Measurements from ENCODE around the gene ETV1. TPM values are rescaled to one million over a fixed set of nuclear protein-coding genes. Genes with fewer than 3 reads are reported as not detected.
A peak's percentile ranks its signal among the peaks of the same experiment; 100 is the strongest.

ETV1 gene
- 1 to 10 TPM in 2 of 4 donors, under 1 TPM in 2; 0.41 to 2.0 (median 0.83) TPM for total RNA-seq

- peak; percentile 22 to 25 for DNase-seq
- peak; percentile 16 to 30 for ATAC-seq
- peaks cover 0 to 12% (median 0%) of the 10 kb centered on the region in 3 donors for H3K27me3 ChIP-seq
- H3K4me3 ChIP-seq: peak within 1 kb of the TSS; percentile 70 to 76 (median 74)
- intact Hi-C loops (cut with DNase I; ENCODE audit: low total_unique reads) (no loop called here), in situ Hi-C loops (cut with MboI; ENCODE audit: low sequenced_read_pairs in 4 of 4) (no loop called here)
- no peaks in the 10 kb centered on the region for H3K9me3 ChIP-seq
- H3K4me1 ChIP-seq: peaks cover 8 to 12% of the 10 kb centered on the region in 2 donors
- H3K36me3 ChIP-seq: no peaks in the 10 kb centered on the region
- TF ChIP-seq POLR2A (IDR thresholded peaks at IDR 0.05): no peak
- TF ChIP-seq CTCF (IDR thresholded peaks at IDR 0.05 in 4 of 5, conservative IDR thresholded peaks at IDR 0.05 in 1 of 5): peak in 1 of 5 experiments; percentile 13
- peak within 1 kb of the TSS; percentile 70 to 78 (median 76) for H3K27ac ChIP-seq
Measured at GRCh38 chr7:13989126-13989948, at the start of gene ETV1. TSS of gene ETV1 (minus strand) at chr7:13989666. CDS start at chr7:13989052, 614 bp downstream.

- in situ Hi-C loops (cut with MboI; ENCODE audit: low sequenced_read_pairs in 4 of 4): no loop called here
- no peaks in the 10 kb centered on the region for H3K27me3 ChIP-seq
- TF ChIP-seq CTCF (IDR thresholded peaks at IDR 0.05 in 4 of 5, conservative IDR thresholded peaks at IDR 0.05 in 1 of 5): no peak
- no peak for TF ChIP-seq POLR2A (IDR thresholded peaks at IDR 0.05)
- intact Hi-C loops (cut with DNase I; ENCODE audit: low total_unique reads): no loop called here
- DNase-seq (no peak), ATAC-seq (no peak)
- H3K4me1 ChIP-seq: no peaks in the 10 kb centered on the region
- H3K36me3 ChIP-seq: no peaks in the 10 kb centered on the region
- H3K27ac ChIP-seq: no peak overlapping the region
- no peak overlapping the region for H3K4me3 ChIP-seq
- H3K9me3 ChIP-seq: no peaks in the 10 kb centered on the region
Measured at GRCh38 chr7:14024406-14024805, 34.9 kb upstream of the ETV1 start.

GRCh38 chr7:14023838-14024237 lies 34.4 kb upstream of the ETV1 start:
- no peak for TF ChIP-seq POLR2A (IDR thresholded peaks at IDR 0.05)
- TF ChIP-seq CTCF (IDR thresholded peaks at IDR 0.05 in 4 of 5, conservative IDR thresholded peaks at IDR 0.05 in 1 of 5): no peak
- no peaks in the 10 kb centered on the region for H3K9me3 ChIP-seq
- no peaks in the 10 kb centered on the region for H3K4me1 ChIP-seq
- intact Hi-C loops (cut with DNase I; ENCODE audit: low total_unique reads) (no loop called here), in situ Hi-C loops (cut with MboI; ENCODE audit: low sequenced_read_pairs in 4 of 4) (no loop called here)
- H3K4me3 ChIP-seq: no peak overlapping the region
- H3K27ac ChIP-seq: no peak overlapping the region
- H3K36me3 ChIP-seq: no peaks in the 10 kb centered on the region
- no peaks in the 10 kb centered on the region for H3K27me3 ChIP-seq
- ATAC-seq (no peak), DNase-seq (no peak)

GRCh38 chr7:14023342-14023741 lies 33.9 kb upstream of the ETV1 start:
- TF ChIP-seq CTCF (IDR thresholded peaks at IDR 0.05 in 4 of 5, conservative IDR thresholded peaks at IDR 0.05 in 1 of 5): no peak
- no peak for TF ChIP-seq POLR2A (IDR thresholded peaks at IDR 0.05)
- Histone ChIP-seq H3K27me3 (no peaks in the 10 kb centered on the region), H3K4me3 (no peak overlapping the region), H3K9me3 (no peaks in the 10 kb centered on the region), H3K36me3 (no peaks in the 10 kb centered on the region), H3K4me1 (no peaks in the 10 kb centered on the region), H3K27ac (no peak overlapping the region)
- intact Hi-C loops (cut with DNase I; ENCODE audit: low total_unique reads) (no loop called here), in situ Hi-C loops (cut with MboI; ENCODE audit: low sequenced_read_pairs in 4 of 4) (no loop called here)
- DNase-seq (no peak), ATAC-seq (no peak)

All from gastrocnemius medialis (tissue), 4 donors.